Activated gamma-delta T cell treated with anti-CD3 and anti-CD28 coated beads, Interleukin-2, amount 50 U/mL, for 16 hours (primary cell): Measurements from ENCODE around the gene HBQ1.
"Not testable (repeated sequence)": the region's sequence is repeated elsewhere in the genome, so short reads cannot be mapped to it uniquely, and the experiment has no call there.

Experiments
- DNase-seq: peaks from one replicate; pipeline ENCODE4 v3.0.0-alpha.2; 2020; ENCODE audit warnings: low read depth

Gene HBQ1

DNA sequence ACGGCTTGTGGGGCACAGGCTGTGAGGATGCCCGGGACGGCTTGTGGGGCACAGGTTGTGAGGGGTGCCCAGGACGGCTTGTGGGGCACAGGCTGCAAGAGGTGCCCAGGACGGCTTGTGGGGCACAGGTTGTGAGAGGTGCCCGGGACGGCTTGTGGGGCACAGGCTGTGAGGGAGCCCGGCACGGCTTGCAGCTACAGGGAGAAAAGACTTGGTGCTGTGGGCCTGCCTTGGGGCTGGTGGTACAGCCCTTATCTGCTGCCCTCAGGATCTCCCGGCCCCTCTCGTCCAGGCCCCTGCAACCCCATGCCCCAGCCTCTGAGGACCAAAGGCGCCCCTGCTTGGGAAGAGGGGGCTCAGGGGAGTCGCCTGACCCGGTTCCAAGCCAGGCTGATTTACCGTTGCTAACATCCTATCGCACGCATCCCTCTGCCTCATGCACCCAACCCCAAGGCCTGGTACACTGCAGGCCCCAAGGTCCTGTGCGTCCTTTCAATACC, 19.5 kb upstream of the HBQ1 start:
- no peak for DNase-seq

GRCh38 chr16:162271-162991, 17.8 kb upstream of the HBQ1 start:
- DNase-seq, result no peak

- not testable (repeated sequence) for DNase-seq
These were observed 17.1 kb upstream of the HBQ1 start for GRCh38 chr16:163139-163538.

DNA sequence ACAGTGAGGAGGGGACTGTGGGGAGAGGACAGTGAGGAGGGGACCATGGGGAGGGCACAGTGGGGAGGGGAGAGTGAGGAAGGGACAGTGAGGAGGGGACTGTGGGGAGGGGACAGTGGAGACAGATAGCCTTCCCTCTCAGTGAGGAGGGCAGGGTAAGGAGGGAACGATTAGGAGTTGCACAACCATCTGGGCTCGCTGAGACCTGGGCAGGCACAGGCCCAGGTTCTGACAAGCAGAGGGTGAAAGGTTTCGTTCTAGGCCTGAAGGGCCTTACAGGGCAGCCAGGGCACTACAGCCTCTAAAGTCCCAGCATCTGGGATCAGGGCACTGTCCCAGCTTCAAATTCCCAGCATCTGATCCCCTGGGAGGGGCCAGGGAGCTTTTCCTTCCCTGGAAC, 16.6 kb upstream of the HBQ1 start:
- not testable (repeated sequence) for DNase-seq

DNA sequence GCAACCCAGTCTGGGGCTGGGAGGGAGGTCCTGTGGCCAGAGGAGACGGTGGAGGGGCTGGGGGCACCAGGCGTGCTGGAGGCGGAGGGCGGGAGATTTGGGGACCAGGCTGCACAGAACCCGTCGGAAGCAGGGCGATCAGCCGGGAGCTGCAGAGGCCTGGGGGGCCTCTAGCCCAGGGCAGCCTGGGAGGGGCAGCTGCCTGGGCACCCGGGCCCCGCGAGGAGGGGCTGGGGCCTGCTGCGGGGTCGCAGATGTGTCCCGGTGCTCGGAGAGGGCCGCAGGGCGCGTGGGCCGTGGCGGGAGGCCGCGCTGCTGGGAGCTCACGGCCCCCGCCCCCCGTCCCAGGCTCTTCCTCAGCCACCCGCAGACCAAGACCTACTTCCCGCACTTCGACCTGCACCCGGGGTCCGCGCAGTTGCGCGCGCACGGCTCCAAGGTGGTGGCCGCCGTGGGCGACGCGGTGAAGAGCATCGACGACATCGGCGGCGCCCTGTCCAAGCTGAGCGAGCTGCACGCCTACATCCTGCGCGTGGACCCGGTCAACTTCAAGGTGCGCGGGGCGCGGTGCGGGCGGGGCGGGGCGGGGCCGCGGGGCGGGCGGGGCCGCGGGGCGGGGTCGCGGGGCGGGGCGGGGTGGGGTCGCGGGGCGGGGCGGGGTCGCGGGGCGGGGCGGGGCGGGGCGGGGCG, 16.0 kb upstream of the HBQ1 start:
- not testable (repeated sequence) for DNase-seq

DNA sequence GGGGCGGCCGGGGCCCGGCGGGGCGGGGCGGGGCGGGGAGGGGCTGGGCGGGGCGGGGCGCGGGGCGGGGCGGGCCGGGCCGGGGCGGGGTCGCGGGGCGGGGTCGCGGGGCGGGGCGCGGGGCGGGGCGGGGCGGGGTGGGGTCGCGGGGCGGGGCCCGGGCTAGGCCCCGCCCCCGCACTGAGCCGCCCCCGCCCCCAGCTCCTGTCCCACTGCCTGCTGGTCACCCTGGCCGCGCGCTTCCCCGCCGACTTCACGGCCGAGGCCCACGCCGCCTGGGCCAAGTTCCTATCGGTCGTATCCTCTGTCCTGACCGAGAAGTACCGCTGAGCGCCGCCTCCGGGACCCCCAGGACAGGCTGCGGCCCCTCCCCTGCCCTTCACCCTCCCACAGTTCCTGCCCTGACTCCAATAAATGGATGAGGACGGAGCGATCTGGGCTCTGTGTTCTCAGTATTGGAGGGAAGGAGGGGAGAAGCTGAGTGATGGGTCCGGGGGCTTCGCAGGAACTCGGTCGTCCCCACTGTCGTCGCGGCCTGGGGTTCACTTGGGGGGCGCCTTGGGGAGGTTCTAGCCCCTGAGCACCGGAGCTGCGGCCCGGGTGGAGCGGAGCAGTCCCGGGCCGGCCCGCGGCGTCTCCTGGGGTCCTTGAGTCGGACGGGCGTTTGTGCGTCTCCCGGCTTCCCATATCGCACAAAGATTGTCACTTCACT, 15.3 kb upstream of the HBQ1 start:
- DNase-seq, result no peak

GRCh38 chr16:165539-166374, 14.5 kb upstream of the HBQ1 start, which contains the start of gene HBM:
Gene HBM, plus strand, starts transcription at chr16:165978. Its CDS starts 20 bp downstream, at chr16:165998.
- DNase-seq, result no peak

DNA sequence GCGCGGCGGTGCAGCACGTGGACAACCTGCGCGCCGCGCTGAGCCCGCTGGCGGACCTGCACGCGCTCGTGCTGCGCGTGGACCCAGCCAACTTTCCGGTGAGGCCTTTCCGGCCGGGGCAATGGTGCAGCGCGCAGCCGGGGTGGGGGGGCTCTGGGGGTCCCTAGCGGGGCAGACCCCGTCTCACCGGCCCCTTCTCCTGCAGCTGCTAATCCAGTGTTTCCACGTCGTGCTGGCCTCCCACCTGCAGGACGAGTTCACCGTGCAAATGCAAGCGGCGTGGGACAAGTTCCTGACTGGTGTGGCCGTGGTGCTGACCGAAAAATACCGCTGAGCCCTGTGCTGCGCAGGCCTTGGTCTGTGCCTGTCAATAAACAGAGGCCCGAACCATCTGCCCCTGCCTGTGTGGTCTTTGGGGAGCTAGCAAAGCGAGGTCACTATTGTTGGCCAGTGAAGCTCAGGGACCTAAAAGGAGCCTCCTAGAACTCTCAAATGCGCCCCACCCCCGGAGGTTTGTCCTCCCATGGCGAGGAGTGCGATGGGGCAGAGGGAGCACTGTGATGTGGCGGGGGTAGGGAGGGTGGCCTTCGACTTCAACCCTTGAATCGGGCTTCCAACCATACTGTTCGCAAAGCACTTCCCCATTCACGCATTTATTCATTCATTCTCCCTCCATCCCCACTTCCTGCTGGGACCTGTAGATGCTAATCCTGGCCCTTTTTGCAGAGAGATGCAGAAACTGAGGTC, 13.7 kb upstream of the HBQ1 start:
- no peak for DNase-seq

GRCh38 chr16:167122-167690, 13.1 kb upstream of the HBQ1 start:
- DNase-seq, result no peak

GRCh38 chr16:168424-168823, 11.8 kb upstream of the HBQ1 start:
- DNase-seq, result no peak

DNA sequence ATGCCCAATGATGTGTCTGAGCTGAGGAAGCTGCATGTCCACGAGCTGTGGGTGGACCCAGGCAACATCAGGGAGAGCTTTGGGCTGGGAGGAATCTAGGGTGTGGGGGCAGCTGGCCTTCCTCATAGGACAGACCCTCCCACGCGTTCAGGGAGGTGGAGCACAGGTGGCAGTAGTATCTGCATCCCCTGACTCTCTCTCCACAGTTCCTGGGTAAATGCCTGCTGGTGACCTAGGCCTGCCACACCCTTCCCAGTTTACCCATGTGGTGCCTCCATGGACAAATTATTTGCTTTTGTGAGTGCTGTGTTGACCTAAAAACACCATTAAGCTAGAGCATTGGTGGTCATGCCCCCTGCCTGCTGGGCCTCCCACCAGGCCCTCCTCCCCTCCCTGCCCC, 11.2 kb upstream of the HBQ1 start:
- no peak for DNase-seq

DNA sequence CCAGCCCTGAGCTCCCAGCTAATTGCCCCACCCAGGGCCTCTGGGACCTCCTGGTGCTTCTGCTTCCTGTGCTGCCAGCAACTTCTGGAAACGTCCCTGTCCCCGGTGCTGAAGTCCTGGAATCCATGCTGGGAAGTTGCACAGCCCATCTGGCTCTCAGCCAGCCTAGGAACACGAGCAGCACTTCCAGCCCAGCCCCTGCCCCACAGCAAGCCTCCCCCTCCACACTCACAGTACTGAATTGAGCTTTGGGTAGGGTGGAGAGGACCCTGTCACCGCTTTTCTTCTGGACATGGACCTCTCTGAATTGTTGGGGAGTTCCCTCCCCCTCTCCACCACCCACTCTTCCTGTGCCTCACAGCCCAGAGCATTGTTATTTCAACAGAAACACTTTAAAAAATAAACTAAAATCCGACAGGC, 10.2 kb upstream of the HBQ1 start:
- DNase-seq, result not testable (repeated sequence)

DNA sequence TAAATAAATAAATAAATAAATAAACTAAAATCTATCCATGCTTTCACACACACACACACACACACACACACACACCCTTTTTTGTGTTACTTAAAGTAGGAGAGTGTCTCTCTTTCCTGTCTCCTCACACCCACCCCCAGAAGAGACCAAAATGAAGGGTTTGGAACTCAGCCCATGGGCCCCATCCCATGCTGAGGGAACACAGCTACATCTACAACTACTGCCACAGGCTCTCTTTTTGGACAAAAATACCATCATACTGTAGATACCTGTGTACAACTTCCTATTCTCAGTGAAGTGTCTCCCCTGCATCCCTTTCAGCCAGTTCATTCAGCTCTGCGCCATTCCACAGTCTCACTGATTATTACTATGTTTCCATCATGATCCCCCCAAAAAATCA, 9.5 kb upstream of the HBQ1 start:
- DNase-seq, result no peak

- DNase-seq, result not testable (repeated sequence)
These were observed 7.8 kb upstream of the HBQ1 start, which contains the start of gene HBA2 for GRCh38 chr16:172374-172941. Gene HBA2, plus strand, starts transcription at chr16:172876. Its CDS starts 37 bp downstream, at chr16:172913.

GRCh38 chr16:173211-173854, 6.9 kb upstream of the HBQ1 start:
- not testable (repeated sequence) for DNase-seq

DNA sequence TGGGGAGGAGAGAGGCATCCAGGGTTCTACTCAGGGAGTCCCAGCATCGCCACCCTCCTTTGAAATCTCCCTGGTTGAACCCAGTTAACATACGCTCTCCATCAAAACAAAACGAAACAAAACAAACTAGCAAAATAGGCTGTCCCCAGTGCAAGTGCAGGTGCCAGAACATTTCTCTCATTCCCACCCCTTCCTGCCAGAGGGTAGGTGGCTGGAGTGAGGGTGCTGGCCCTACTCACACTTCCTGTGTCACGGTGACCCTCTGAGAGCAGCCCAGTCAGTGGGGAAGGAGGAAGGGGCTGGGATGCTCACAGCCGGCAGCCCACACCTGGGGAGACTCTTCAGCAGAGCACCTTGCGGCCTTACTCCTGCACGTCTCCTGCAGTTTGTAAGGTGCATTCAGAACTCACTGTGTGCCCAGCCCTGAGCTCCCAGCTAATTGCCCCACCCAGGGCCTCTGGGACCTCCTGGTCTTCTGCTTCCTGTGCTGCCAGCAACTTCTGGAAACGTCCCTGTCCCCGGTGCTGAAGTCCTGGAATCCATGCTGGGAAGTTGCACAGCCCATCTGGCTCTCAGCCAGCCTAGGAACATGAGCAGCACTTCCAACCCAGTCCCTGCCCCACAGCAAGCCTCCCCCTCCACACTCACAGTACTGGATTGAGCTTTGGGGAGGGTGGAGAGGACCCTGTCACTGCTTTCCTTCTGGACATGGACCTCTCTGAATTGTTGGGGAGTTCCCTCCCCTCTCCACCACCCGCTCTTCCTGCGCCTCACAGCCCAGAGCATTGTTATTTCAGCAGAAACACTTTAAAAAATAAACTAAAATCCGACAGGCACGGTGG, 6.1 kb upstream of the HBQ1 start:
- not testable (repeated sequence) for DNase-seq

GRCh38 chr16:175011-175949, 5.0 kb upstream of the HBQ1 start:
- DNase-seq, result no peak

GRCh38 chr16:176006-176405, 4.3 kb upstream of the HBQ1 start:
- not testable (repeated sequence) for DNase-seq
